ENCODE data around the gene PLEKHG3.
"Not testable (repeated sequence)": the region's sequence is repeated elsewhere in the genome, so short reads cannot be mapped to it uniquely, and the experiment has no call there.

The PLEKHG3 gene

DNA sequence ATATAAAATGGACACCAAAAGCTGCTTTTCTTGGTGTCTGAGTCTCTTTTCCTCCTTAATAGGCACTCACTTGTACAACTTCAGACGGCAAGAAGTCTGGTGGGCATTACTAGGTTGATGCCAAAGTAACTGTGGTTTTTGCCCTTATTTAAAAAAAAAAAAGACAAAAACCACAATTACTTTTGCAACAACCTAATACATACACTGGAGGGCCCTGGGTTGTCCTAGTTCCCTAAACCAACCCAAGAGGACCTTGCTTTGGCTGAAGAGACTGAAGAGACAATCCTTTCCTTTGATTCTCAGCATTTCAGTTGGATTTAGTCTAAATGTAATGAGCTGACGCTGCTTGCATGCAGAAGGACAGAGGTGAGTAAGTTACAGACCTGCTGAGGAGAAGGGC is 16.2 kb upstream of the PLEKHG3 start:
- DNase-seq (ENCODE audit: low read depth) = no peak

DNA sequence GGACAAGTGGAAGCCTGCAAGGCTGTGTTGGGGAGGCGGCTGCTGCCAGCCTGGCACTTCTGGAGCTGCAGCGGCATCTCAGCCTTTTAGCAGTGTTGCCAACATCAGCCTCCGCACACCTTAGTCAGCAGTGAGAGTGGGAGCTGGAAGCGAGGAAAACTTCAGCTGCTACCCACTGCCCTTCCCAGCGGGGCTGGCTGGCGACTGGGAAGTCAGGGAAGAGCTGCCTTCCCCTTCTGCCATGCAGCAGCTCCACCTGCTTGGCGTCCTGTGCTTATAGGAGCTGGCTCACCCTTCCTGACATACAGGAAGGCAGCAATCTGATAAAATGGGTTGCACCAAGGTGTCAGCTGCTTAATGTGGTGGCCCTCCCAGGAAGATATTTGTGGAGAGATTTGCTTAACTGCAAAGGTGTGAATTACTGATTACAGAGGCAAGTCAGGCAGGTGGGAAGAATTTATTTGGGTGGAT is 15.4 kb upstream of the PLEKHG3 start:
- DNase-seq (ENCODE audit: low read depth) = no peak

DNA sequence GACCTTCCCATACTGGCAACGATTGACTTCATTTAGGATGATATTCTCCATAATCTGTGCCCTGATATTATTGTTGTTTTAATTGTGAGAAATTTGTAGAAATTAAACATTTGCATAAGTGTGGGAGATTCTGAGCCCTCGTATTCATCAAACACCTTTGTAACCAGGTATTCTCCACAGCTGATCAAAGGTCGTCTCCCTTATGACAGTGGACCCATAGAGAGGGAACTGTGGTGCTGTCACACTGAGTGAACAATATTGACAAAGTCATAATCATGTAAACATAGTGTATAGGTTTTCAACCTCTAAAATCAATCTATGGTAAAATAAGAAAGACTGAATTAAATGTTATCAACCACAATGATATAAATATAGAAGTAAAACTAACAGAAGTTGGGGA is 14.9 kb upstream of the PLEKHG3 start:
- DNase-seq (ENCODE audit: low read depth) = no peak

DNA sequence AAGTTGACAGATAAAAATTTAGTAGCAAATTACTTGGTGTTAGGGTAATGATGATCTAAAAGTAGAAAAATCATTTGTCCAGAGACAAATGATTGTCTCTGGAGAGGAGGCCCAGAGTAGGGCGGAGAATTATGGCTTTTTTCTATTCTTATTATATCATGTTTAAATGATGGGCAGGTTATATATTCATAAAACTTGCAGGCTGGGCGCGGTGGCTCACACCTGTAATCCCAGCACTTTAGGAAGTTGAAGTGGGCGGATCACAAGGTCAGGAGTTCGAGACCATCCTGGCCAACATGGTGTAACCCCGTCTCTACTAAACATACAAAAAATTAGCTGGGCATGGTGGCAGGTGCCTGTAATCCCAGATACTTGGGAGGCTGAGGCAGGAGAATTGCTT is 13.6 kb upstream of the PLEKHG3 start:
- not testable (repeated sequence) for DNase-seq (ENCODE audit: low read depth)

DNA sequence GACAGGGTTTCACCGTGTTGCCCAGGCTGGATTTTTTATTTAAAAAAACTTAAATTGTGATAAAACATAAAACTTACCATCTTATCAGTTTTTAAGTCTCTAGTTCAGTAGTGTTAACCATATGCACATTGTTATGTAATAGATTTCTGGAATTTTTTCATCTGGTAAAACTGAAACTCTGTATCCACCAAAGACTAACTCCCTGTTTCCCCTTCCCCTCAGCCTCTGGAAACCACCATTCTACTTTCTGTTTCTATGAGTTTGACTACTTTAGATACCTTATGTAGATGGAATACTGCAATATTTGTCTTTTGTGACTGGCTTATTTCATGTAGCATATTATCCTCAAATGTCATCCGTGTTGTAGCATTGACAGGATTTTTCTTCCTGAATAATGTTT is 12.8 kb upstream of the PLEKHG3 start:
- DNase-seq (ENCODE audit: low read depth) = no peak

DNA sequence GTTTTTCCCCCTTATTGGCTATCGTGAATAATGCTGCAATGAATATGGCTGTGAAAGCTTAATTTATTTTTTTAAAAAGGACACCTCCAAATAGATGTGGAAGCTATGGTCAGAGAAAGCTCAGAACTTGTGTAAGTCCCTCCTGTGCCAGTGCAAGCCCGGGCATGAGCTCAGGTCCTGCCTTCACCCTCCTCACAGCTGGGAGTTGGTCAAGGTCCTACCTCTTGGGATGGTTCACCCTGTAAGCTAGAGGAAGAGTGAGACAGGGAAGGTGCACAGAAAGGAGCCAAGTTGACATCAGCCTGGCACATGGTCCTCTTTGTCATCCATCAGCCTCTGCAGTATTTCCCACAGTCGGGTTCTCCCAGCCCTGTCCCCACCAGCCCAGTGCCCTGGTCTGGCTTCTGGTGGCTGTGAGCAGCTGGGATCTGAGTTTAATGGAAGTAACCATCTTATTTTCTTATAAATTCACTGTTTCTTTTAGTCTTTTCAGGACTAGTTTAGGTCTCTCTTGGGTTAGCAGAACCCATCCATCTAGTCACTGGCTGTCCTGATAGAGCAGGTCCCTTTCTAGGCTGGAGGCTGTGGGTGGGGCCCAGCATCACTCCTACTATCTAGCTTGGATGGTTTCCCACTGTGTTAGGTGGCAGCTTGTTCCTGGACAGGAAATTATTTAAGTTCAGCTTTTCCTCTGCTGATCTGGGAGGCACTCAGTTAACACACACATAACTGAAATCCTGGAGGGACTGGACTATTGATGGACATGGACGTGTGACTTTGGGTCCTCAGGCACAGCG is 11.8 kb upstream of the PLEKHG3 start:
- no peak for DNase-seq (ENCODE audit: low read depth)

DNA sequence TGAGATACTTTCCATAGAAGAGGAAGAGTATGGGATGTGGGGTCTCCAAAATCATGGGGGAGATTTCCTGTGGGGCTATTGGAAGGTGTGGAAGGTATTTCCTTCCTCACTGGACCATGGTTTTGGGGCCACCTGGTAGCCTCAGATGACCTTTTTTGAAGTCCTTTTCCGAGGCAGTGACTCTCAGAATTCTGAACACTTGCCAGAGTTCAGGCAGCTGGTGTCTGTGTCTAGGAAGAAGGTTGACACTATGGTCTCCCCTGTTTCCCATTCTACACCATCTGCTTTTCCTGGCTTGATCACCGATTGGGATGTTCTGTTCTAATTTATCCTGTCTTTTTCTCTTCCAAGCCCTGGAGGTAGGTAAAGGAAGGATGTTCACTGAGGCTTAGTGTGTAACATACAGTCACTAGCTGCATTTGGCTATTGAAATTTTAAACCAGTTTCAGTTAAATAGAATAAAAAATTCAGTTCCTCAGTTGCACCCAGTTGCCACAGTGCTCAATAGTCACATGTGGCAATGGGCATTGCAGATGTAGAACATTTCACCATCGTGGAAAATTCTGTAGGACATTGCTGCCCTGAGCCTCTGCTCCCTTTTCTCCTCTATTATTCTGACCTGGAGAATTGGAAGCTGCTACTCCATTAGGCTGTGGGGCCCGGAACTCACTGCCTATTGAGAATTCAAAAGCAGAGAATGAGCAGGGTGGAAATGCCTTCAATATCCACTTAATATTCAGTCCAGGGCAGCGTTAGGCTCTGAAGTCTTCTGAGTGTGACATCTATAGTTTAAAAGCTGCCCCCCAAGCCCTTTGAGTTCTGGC is 11.0 kb upstream of the PLEKHG3 start:
- no peak for DNase-seq (ENCODE audit: low read depth)

DNA sequence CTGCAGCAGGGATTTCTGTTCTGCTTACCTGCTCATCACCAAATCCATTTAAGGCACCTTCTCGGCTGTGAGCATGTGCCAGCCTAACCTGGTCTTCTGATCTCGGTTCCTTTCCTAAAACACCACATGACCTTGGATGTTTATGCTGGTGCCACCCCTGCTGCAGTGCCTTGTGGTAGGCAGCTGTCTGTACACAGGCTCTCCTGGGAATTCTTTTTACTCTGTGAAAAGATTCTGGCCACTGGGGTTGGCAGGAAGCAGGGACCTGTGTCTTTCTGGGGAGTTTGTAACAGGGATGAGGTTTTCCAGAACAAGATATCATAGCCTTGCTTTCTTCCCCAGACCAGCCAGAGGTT is 10.4 kb upstream of the PLEKHG3 start:
- DNase-seq (ENCODE audit: low read depth) = no peak

DNA sequence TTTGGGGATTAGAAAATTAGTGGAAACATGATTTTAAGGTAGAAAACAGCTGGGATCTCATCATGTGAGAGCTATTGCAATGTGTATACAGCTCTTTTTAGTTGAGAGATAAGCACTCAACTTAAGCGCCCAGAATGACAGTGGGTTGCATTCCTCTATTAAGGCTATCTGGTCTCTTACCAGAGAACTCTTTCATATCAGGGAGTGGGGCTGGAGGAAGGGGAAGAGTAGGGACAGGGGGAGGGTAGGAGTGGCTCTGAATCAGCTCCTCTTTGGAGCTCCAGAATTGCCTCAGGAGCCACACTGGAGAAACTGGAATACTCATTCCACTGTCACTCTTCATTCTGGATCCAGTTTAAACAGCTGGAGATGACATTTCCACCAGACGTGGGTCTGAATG is 9.2 kb upstream of the PLEKHG3 start:
- no peak for DNase-seq (ENCODE audit: low read depth)

DNA sequence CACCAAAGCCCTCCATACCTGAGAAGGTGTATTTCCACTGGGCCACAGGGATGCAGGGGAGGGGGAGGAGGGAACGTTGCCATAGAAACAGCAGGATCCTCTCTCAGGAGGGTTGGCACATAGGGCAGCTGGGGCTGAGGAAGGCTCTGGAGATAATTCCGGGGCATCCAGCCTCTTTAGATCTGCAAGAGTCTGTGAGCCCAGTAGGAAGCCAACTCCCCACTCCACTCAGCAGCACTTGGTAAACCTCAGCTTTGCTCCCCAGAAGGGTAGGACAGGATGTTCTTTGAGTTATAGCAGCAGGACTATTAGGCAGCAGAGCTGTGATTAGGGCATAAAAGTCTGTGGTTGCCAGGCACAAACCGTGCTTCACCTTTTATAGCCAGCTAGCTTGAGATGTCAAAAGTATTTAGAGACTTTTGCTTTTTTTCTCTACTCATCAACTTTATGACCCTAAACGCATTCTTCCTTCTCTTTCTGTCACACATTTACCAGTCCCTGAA is 7.8 kb upstream of the PLEKHG3 start:
- no peak for DNase-seq (ENCODE audit: low read depth)

DNA sequence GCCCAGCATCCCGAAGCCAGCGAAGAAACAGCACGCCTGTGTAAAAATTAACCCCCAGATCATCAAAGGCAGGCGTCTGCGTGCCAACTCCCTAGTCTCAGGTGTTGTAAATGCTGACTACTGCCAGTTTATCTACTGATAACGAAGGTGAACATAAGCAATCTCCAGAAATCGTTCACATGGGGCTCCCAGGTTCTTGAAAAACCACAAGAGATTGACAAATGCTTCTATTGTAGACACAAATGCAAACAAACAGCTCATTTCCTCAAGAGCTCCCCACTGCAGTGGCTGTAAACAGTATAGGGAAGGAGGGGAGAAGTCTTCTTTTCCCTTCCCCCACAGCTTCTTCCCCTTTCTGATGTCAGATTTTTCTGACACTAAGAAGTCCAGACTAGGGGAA is 5.3 kb upstream of the PLEKHG3 start:
- no peak for DNase-seq (ENCODE audit: low read depth)

DNA sequence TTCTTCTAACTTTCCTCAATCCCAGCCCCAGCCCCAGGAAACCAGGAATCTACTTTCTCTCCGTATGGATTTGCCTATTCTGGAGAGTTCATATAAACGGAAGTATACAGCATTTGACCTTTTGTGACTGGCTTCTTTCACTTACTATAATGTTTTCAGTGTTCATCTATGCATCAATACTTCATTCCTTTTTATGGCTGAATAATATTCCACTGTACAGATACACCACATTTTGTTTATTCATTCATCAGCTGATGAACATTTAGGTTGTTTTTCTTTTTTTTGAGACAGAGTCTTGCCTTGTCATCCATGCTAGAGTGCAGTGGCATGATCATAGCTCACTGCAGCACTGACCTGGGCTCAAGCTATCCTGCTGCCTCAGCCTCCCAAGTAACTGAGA is 3.9 kb upstream of the PLEKHG3 start:
- DNase-seq (ENCODE audit: low read depth) = no peak

DNA sequence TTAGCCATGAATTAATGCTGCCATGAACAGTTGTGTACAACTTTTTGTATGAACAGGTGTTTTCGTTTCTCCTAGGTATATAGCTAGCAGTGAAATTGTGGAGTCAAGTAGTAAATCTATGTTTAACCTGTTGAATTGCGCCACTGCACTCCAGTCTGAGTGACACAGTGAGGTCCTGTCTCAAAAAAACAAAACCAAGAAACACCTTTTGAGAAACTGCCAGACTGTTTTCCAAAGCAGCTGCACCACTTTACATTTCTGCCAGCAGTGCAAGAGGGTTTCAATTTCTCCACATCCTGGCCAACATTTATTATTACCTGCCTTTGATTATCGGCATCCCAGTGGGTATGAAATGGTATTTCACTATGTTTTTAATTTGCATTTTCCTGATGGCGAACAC is 3.3 kb upstream of the PLEKHG3 start:
- DNase-seq (ENCODE audit: low read depth) = no peak

DNA sequence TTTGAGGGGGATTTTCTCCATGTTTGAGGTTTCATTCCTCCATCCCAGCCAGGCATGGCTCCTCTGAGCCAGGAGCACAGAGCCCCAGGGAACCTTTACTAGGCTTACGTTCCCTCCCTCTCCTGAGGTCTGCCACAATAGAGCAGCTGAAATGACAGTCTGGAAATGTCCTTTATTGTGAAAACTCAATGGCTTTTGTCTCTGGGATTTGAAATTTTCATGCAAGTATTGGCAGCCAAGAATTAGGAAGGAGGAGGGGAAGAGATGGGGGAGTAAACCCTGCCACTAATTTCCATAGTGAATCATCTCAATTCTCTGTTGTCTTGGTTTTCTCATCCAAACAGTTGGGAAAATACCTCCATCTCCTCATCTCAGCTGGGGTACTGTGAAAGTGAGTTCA is 2.6 kb upstream of the PLEKHG3 start:
- no peak for DNase-seq (ENCODE audit: low read depth)

DNA sequence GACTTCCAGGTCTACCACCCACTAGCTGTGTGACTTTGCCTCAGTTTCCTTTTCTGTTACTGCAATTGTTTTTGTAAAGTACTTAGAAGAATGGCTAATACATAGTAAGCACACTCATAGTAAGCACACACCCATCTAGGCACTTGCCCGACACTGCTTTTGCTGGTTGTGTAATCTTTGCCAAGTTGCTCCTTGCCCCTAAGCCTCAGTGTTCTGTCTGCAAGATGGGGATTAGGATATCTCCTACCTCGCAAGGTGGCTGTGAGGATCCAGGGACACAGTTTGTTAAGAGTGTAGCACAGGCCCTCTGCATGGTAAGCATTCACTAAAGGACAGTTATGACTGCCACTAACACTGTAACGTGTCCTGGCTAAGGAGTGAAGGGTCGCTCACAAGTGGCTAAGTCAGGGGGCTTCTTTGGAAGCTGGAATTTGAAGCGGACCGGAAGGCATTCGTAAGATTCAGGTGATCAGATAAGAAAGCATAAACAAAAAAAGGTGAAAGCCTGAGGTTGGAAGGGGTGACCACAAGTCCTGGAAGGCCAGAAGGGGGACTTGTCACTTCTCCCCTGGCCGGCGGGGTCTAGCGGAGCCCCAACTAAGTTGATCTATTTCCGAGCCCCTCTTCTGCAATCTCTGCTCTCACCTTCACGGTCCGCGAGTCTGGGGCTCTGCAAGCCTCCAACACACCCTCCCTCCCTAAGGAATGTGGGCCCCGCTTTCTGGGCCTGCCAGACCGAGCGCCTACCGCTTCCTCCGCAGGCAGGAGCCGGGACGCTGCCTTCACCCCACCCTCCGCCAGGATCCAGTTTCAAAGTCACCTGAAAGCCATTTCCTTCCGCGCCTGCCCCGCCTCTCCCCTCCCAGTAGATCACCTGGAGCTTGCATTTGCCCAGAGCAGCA is 1.5 kb upstream of the PLEKHG3 start:
- DNase-seq (ENCODE audit: low read depth) = no peak

DNA sequence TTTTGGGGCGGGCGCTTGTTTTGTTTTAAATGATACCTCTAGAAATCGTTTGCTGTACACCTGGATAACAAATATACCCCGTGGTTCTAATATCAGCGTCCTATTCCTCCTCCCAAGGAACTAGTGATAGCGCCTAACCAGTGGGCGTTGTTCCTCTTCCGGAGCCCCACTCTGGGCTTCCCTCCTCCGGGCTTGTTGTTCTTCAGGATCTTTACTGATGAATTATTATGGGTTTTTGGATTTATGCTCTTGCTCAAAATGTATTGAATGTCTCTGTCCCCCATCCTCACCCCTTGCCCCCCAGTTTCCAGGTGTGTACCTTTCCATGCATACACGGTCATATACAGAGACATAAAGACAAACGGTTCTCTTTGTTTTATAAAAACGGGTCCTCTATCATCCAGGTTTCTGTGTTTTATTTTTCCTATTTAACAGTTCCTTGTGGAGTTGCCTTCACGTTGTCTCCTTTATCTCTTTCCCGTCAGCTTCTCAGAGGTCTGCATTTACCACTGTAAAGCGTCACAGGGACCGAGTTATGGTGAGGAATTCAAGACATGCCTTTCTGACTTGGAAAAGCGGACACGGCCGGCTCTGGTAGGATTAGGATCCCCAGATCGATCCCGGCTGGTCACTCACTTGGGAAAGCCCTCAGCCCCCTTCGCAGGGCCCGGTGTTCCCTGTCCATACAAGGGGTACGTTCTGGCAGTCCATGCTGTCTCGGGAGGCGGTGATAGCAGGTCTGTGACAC is 655 bp upstream of the PLEKHG3 start:
- DNase-seq (ENCODE audit: low read depth) = no peak

DNA sequence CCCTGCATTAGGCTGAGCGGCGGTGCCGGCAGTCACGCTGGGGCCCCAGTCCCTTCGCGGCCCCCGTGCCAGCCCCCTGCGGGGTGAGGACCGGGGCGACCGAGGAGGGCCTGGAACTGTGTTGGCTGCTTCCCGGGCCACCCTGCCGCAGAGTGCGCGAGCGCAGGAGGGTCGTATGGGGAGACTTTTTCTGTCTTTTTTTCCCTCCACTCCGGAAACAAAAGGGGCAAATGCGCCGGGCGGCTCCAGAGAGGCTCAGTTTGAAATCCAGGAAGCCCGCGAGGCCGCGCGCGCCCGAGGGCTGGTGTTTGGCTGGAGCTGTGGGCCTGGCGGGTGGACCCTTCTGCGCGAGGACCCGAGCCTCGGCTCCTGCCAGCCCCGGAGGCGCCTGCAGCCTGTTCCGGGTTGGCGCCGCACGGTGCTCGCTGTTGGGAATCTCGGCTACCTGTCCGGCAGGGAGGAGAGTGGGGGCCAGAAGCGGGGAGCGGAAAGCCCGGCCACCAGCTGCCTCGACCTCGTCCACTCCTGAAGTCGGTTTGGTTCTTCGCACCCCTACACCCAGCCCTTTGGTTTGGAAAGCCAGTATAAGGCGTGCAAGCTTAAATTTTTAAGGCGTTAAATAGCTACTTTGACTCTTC is 638 bp downstream of the PLEKHG3 start:
- no peak for DNase-seq (ENCODE audit: low read depth)

DNA sequence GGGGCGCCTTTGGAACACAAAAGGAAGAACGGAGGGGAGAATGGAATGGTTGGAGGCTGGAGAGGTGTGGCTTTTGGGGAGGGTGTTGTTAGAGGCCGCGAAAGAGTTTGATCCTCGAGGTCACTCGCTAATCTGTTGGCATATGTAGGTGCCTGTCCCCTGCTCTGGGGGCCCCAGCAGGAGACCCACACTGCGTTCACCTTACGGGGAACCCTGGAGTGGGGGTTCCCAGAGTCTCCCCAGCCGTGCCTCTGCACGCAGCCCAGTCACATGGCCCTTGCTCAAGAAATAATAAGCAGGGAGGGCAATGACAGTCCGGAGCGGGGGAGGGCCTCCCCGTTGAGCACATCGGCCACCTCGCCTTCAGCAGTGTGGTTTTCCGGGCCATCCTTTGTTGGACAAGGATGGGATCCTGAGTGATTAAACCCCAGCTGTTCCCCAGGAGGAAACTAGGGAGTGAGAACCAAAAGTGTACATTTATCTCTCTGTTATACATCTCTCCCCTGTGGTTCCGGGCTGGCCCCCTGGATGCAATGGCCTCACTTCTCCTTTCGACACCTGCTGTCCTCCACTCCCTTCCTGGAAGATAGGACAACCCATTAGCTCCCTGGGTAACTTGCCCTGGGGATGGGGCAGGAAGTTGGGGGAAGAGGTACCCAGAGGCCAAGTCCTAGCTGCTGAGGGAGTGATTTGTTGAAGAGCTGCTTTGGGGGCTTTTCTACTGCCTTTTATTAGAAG is 1.3 kb downstream of the PLEKHG3 start:
- no peak for DNase-seq (ENCODE audit: low read depth)

DNA sequence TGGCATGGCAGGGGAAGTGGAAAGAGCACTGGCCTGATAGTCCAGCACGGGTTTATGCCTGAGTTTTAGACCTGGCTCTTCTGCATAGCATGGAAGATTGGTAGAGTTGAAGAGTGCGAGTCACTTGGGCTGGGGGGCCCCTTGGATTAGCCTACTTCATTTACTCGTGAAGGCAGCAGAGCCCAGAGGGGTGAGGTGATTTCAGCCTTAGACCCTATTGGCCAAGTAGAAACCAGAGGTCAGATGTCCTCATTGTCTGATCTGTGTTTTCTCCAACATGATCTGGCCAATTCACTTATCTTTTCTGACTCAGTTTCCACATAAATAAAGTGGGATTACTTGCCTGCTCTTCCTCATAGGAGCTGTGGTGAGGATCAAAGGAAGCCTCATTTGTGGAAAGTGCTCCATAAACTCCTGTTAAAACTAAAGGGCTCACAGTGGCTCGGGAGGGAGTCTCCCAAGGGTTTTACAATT is 1.9 kb downstream of the PLEKHG3 start:
- DNase-seq (ENCODE audit: low read depth) = no peak

DNA sequence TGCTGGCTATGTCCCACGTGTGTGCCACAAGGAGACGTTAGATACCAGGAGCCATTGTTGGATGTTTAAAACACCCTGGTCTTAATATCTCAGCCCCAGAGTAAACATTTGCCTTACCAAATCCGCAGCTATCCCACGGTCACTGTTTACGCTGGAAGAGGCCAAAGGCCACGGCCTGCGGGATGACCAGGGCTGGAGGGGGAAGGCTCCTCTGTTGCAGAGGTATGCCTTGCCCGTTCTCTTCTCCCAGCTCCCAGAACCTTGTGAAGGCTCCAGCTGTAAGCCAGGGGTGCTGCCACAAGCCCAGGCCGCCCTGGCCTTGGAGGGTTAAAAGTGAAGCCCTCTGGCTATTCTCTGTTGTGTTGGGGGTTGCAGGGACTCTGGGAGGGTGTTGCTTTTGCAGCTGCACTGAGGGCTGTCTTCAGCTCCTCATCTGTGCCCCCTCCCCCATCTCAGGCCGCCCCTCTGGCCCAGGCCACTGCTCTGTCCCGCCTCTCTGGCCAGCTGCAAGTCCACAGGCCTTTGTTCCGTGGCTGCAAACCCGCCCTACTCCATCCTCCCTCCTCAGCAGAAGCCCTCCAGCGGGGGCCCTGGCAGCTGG is 2.5 kb downstream of the PLEKHG3 start:
- no peak for DNase-seq (ENCODE audit: low read depth)

Data from activated T-cell treated with anti-CD3 and anti-CD28 coated beads for 1 hour (primary cell).